ENCODE results near the gene MAP3K12. TPM values are rescaled to one million over a fixed set of nuclear protein-coding genes. Genes with fewer than 3 reads are reported as not detected.

Gene MAP3K12
- total RNA-seq, 1 experiment from 2014 or later = 9.6 TPM

DNA sequence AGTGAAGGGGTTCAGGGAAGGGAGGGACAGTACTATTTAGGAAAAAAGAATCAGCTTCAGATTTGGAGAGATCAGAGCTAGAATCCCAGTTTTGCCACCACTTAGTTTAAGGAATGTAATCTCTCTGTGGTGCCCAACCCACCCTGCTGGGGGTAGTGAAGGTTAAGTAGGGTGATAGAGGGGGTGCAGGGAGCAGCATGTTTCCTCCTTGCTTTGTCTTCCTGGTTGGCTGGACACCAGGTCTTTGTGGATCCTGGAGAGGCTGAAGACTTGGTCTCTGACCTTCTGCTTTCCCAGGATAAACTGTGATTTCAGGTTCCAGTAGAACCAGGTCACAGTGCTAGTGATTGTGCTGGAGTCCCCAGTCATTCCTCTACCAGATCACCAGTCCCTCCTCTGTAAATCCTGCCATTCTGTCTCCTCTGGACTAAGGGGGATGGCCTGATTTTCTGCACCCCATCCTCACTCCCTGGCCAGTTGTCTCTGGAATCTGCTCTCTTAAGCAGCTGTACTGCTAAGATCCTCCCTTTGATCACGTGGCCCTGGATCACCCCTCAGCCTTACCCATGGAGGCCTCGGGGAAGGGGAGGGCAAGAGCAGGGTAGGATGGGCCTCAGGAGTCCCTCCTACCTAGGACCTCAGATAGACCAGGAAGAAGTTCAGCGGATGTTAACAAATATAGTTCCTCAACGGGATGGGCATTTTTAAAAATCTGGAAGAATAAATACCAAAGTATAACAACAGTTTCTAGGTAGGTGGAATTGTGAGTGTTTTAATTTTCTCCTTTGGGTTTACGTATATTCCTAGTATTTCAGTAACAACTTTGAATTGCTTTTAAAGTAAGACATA is 3.1 kb downstream of the MAP3K12 start:
- no peaks in the 10 kb centered on the region for H4K20me1 ChIP-seq (ENCODE audit: low read length)
- H3K9me3 ChIP-seq (ENCODE audit: low read length) = no peaks in the 10 kb centered on the region
- H3F3A ChIP-seq (ENCODE audit: low read length, unreplicated experiment) = no peaks in the 10 kb centered on the region
- intact Hi-C loops (cut with micrococcal nuclease) = no loop called here
- H3K36me3 ChIP-seq (ENCODE audit: low read depth, low read length) = no peaks in the 10 kb centered on the region
- no peak overlapping the region for H3K9ac ChIP-seq (ENCODE audit: low read length)
- H3K79me2 ChIP-seq (ENCODE audit: low read length) = no peaks in the 10 kb centered on the region
- TF ChIP-seq EZH2 (IDR thresholded peaks at IDR 0.05; ENCODE audit: low read length, unreplicated experiment) = no peak
- no peak for TF ChIP-seq EZH2phosphoT487 (IDR thresholded peaks at IDR 0.05; ENCODE audit: borderline replicate concordance, low read length)
- TF ChIP-seq CTCF (conservative IDR thresholded peaks at IDR 0.05; ENCODE audit: low read depth, low read length) = no peak
- ATAC-seq (no peak), DNase-seq (no peak)
- CTCF ChIA-PET = no interaction called here
- H3K9me2 ChIP-seq (replicated peaks; ENCODE audit: low read length) = no peaks in the 10 kb centered on the region
- H3K4me1 ChIP-seq (ENCODE audit: insufficient read depth, low read length) = peaks cover 16% of the 10 kb centered on the region
- H2AFZ ChIP-seq (ENCODE audit: low read length) = no peak overlapping the region
- H3K27ac ChIP-seq (ENCODE audit: low read length) = no peak overlapping the region
- no peaks in the 10 kb centered on the region for H3K27me3 ChIP-seq (ENCODE audit: low read length)
- H3K4me3 ChIP-seq (ENCODE audit: low read length) = no peak overlapping the region
- no TSS peak for BruUV-seq (replicated peaks)
- H3K4me2 ChIP-seq (ENCODE audit: low read length) = no peak overlapping the region
- POLR2A ChIA-PET (ENCODE audit: unreplicated experiment) = no interaction called here

GRCh38 chr12:53493610-53494391 is 5.5 kb downstream of the MAP3K12 start:
- H3K9me3 ChIP-seq (ENCODE audit: low read length) = no peaks in the 10 kb centered on the region
- H3K79me2 ChIP-seq (ENCODE audit: low read length) = no peaks in the 10 kb centered on the region
- H3K27me3 ChIP-seq (ENCODE audit: low read length) = no peaks in the 10 kb centered on the region
- H3F3A ChIP-seq (ENCODE audit: low read length, unreplicated experiment) = no peaks in the 10 kb centered on the region
- peak overlapping the region; percentile 35 for H3K9ac ChIP-seq (ENCODE audit: low read length)
- POLR2A ChIA-PET (ENCODE audit: unreplicated experiment) = interaction anchor here (0.6 kb wide), 2 partner anchors 15 to 557 kb away, joined by 5 to 8 read pairs; no protein-coding TSS in a partner anchor
- ATAC-seq (peak; percentile 6), DNase-seq (no peak)
- H3K27ac ChIP-seq (ENCODE audit: low read length) = no peak overlapping the region
- CTCF ChIA-PET = no interaction called here
- BruUV-seq (replicated peaks) = TSS peak; percentile 84
- TF ChIP-seq CTCF (conservative IDR thresholded peaks at IDR 0.05; ENCODE audit: low read depth, low read length) (no peak), EZH2 (IDR thresholded peaks at IDR 0.05; ENCODE audit: low read length, unreplicated experiment) (no peak), EZH2phosphoT487 (IDR thresholded peaks at IDR 0.05; ENCODE audit: borderline replicate concordance, low read length) (no peak)
- H3K4me2 ChIP-seq (ENCODE audit: low read length) = peak overlapping the region; percentile 84
- peak overlapping the region; percentile 65 for H3K4me3 ChIP-seq (ENCODE audit: low read length)
- no peaks in the 10 kb centered on the region for H3K9me2 ChIP-seq (replicated peaks; ENCODE audit: low read length)
- H4K20me1 ChIP-seq (ENCODE audit: low read length) = no peaks in the 10 kb centered on the region
- intact Hi-C loops (cut with micrococcal nuclease) = no loop called here
- H2AFZ ChIP-seq (ENCODE audit: low read length) = peak overlapping the region; percentile 90
- no peaks in the 10 kb centered on the region for H3K36me3 ChIP-seq (ENCODE audit: low read depth, low read length)
- peaks cover 7% of the 10 kb centered on the region; the same call in 1 of the 2 replicates for H3K4me1 ChIP-seq (ENCODE audit: insufficient read depth, low read length)

Measured in PC-3 (cell line).